Stimulated activated CD4-positive, alpha-beta T cell treated with anti-CD3 and anti-CD28 coated beads, TNF-alpha, amount 100 ng/mL, for 4 hours (primary cell): Measurements from ENCODE around the gene EFHD2.
"Not testable (repeated sequence)": the region's sequence is repeated elsewhere in the genome, so short reads cannot be mapped to it uniquely, and the experiment has no call there.

Experiments used
- DNase-seq, 3 experiments: peaks; one replicate each; pipeline ENCODE4 v3.0.0-alpha.2; 2020; ENCODE audit warnings: low read depth in 3 of 3

The EFHD2 gene

GRCh38 chr1:15430787-15431570 is 21.3 kb downstream of the EFHD2 start:
- peak; percentile 58 to 66 (median 59) for DNase-seq

GRCh38 chr1:15431571-15431948 is 21.9 kb downstream of the EFHD2 start:
- no peak for DNase-seq

GRCh38 chr1:15432324-15432723 is 22.6 kb downstream of the EFHD2 start:
- no peak for DNase-seq

- DNase-seq = no peak
Observed at GRCh38 chr1:15433471-15433870, 23.8 kb downstream of the EFHD2 start.

GRCh38 chr1:15434739-15435138 is 25.1 kb downstream of the EFHD2 start:
- not testable (repeated sequence) for DNase-seq

- no peak for DNase-seq
Observed at GRCh38 chr1:15435239-15436077, 25.8 kb downstream of the EFHD2 start.

- DNase-seq = no peak
Observed at GRCh38 chr1:15436881-15437442, 27.3 kb downstream of the EFHD2 start.

- no peak for DNase-seq
Observed at GRCh38 chr1:15439325-15439724, 29.6 kb downstream of the EFHD2 start.

- DNase-seq = no peak
Observed at GRCh38 chr1:15440357-15440756, 30.7 kb downstream of the EFHD2 start.

GRCh38 chr1:15441247-15441646 is 31.6 kb downstream of the EFHD2 start:
- no peak for DNase-seq

GRCh38 chr1:15442119-15442518 is 32.4 kb downstream of the EFHD2 start:
- no peak for DNase-seq

- DNase-seq = no peak
Observed at GRCh38 chr1:15442759-15443158, 33.1 kb downstream of the EFHD2 start.

- DNase-seq = no peak
Observed at GRCh38 chr1:15443281-15443680, 33.6 kb downstream of the EFHD2 start.

- DNase-seq = no peak
Observed at GRCh38 chr1:15444468-15445389, 35.0 kb downstream of the EFHD2 start.

GRCh38 chr1:15445390-15446122 is 35.9 kb downstream of the EFHD2 start:
- DNase-seq = no peak

GRCh38 chr1:15446212-15446611 is 36.5 kb downstream of the EFHD2 start:
- DNase-seq = no peak

- no peak for DNase-seq
Observed at GRCh38 chr1:15448877-15449462, 39.3 kb downstream of the EFHD2 start.

GRCh38 chr1:15449567-15449966 is 39.9 kb downstream of the EFHD2 start:
- no peak for DNase-seq

- no peak for DNase-seq
Observed at GRCh38 chr1:15451014-15451722, 41.5 kb downstream of the EFHD2 start.

GRCh38 chr1:15452216-15452615 is 42.5 kb downstream of the EFHD2 start:
- no peak for DNase-seq
